Kasumi-1 (cell line): ENCODE results near the gene FBXL7.

Experiments
- DNase-seq, 2 experiments: peaks; one replicate each; lab custom pipeline; 2025; lab: John Stamatoyannopoulos, UW

The FBXL7 gene

GRCh38 chr5:15579193-15579990, 79.4 kb downstream of the FBXL7 start:
- no peak for DNase-seq

- no peak for DNase-seq
Measured at GRCh38 chr5:15584528-15584927, 84.5 kb downstream of the FBXL7 start.

GRCh38 chr5:15585128-15585527, 85.1 kb downstream of the FBXL7 start:
- no peak for DNase-seq

GRCh38 chr5:15585841-15586591, 86.0 kb downstream of the FBXL7 start:
- DNase-seq = no peak

- no peak for DNase-seq
Measured at GRCh38 chr5:15587916-15588315, 87.9 kb downstream of the FBXL7 start.

GRCh38 chr5:15592728-15593127, 92.7 kb downstream of the FBXL7 start:
- DNase-seq = no peak

- DNase-seq = no peak
Measured at GRCh38 chr5:15594977-15595568, 95.1 kb downstream of the FBXL7 start.

GRCh38 chr5:15595929-15596328, 95.9 kb downstream of the FBXL7 start:
- DNase-seq = no peak

GRCh38 chr5:15596936-15597335, 97.0 kb downstream of the FBXL7 start:
- DNase-seq = no peak

- DNase-seq = no peak
Measured at GRCh38 chr5:15597804-15598203, 97.8 kb downstream of the FBXL7 start.

GRCh38 chr5:15598294-15598902, 98.4 kb downstream of the FBXL7 start:
- peak; percentile 2 to 13 for DNase-seq

GRCh38 chr5:15600035-15600434, 100.1 kb downstream of the FBXL7 start:
- DNase-seq = no peak

- DNase-seq = no peak
Measured at GRCh38 chr5:15601274-15601673, 101.3 kb downstream of the FBXL7 start.

GRCh38 chr5:15601853-15602252, 101.9 kb downstream of the FBXL7 start:
- DNase-seq = no peak

- no peak for DNase-seq
Measured at GRCh38 chr5:15604986-15605385, 105.0 kb downstream of the FBXL7 start.

- no peak for DNase-seq
Measured at GRCh38 chr5:15606197-15606596, 106.2 kb downstream of the FBXL7 start.

- no peak for DNase-seq
Measured at GRCh38 chr5:15607076-15607475, 107.1 kb downstream of the FBXL7 start.

- DNase-seq = no peak
Measured at GRCh38 chr5:15609076-15609725, 109.2 kb downstream of the FBXL7 start.

GRCh38 chr5:15610216-15610615, 110.2 kb downstream of the FBXL7 start:
- no peak for DNase-seq

GRCh38 chr5:15611008-15611407, 111.0 kb downstream of the FBXL7 start:
- DNase-seq = no peak

GRCh38 chr5:15612915-15613635, 113.1 kb downstream of the FBXL7 start:
- no peak for DNase-seq
